ENCODE measurements around the gene TRIM24. TPM values are rescaled to one million over a fixed set of nuclear protein-coding genes. Genes with fewer than 3 reads are reported as not detected.

TRIM24 gene
- total and polyA plus RNA-seq, 2 of the 13 experiments (the other 11 are each of a cell fraction or from before 2014, with no cell fraction given): 100 to 106 TPM

DNA sequence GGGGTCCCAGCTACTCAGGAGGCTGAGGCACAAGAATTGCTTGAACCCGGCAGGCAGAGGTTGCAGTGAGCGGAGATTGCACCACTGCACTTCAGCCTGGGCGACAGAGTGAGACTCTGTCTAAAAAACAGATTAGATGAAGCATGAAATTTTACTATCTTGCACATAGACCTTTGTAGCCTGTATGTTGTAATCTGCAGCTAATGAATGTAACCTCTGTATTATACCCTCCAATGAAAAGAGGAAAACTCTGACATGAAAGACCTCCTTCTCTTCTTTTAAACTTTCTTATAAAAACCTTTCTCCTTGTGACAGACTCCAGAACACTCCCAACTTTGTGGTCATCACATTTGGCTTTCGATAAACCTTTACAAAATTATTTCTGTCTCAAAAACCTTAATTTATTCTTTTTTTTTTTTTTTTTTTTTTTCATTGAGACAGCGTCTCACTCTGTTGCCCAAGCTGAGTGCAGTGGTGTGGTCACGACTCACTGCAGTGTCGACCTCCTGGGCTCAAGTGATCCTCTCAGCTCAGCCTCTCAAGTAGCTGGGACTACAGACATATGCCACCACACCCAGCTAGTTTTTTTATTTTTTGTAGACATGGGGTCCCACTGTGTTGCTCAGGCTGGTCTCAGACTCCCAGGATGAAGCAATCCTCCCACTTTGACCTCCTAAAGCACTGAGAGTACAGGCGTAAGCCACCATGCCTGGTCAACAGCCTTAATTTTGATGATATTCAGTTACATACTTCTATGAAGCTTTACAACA, 143.7 kb downstream of the TRIM24 start (continued):
- TF ChIP-seq, protein P1, sequence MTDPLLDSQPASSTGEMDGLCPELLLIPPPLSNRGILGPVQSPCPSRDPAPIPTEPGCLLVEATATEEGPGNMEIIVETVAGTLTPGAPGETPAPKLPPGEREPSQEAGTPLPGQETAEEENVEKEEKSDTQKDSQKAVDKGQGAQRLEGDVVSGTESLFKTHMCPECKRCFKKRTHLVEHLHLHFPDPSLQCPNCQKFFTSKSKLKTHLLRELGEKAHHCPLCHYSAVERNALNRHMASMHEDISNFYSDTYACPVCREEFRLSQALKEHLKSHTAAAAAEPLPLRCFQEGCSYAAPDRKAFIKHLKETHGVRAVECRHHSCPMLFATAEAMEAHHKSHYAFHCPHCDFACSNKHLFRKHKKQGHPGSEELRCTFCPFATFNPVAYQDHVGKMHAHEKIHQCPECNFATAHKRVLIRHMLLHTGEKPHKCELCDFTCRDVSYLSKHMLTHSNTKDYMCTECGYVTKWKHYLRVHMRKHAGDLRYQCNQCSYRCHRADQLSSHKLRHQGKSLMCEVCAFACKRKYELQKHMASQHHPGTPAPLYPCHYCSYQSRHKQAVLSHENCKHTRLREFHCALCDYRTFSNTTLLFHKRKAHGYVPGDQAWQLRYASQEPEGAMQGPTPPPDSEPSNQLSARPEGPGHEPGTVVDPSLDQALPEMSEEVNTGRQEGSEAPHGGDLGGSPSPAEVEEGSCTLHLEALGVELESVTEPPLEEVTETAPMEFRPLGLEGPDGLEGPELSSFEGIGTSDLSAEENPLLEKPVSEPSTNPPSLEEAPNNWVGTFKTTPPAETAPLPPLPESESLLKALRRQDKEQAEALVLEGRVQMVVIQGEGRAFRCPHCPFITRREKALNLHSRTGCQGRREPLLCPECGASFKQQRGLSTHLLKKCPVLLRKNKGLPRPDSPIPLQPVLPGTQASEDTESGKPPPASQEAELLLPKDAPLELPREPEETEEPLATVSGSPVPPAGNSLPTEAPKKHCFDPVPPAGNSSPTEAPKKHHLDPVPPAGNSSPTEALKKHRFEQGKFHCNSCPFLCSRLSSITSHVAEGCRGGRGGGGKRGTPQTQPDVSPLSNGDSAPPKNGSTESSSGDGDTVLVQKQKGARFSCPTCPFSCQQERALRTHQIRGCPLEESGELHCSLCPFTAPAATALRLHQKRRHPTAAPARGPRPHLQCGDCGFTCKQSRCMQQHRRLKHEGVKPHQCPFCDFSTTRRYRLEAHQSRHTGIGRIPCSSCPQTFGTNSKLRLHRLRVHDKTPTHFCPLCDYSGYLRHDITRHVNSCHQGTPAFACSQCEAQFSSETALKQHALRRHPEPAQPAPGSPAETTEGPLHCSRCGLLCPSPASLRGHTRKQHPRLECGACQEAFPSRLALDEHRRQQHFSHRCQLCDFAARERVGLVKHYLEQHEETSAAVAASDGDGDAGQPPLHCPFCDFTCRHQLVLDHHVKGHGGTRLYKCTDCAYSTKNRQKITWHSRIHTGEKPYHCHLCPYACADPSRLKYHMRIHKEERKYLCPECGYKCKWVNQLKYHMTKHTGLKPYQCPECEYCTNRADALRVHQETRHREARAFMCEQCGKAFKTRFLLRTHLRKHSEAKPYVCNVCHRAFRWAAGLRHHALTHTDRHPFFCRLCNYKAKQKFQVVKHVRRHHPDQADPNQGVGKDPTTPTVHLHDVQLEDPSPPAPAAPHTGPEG (CRISPR knock-in tag; IDR thresholded peaks at IDR 0.05): no peak
- TF ChIP-seq GATAD2A (CRISPR knock-in tag; IDR thresholded peaks at IDR 0.05) (peak; percentile 10; the same call in 1 of the 2 replicates), NFIC (IDR thresholded peaks at IDR 0.05; ENCODE audit: low read length) (no peak), TCF12 (IDR thresholded peaks at IDR 0.05) (no peak), TCF12 (CRISPR knock-in tag; IDR thresholded peaks at IDR 0.05) (no peak), ZNF34 (CRISPR knock-in tag; IDR thresholded peaks at IDR 0.05; ENCODE audit: borderline replicate concordance) (no peak), ZNF292 (CRISPR knock-in tag; IDR thresholded peaks at IDR 0.05; ENCODE audit: borderline replicate concordance, low read depth) (no peak), NAIF1 (CRISPR knock-in tag; IDR thresholded peaks at IDR 0.05; ENCODE audit: borderline replicate concordance) (no peak), ZNF30 (CRISPR knock-in tag; IDR thresholded peaks at IDR 0.05) (no peak), TEAD2 (CRISPR knock-in tag; IDR thresholded peaks at IDR 0.05) (no peak), ZNF432 (CRISPR knock-in tag; IDR thresholded peaks at IDR 0.05; ENCODE audit: borderline replicate concordance) (no peak), SRF (IDR thresholded peaks at IDR 0.05; ENCODE audit: low read depth, low read length) (no peak), ZNF567 (CRISPR knock-in tag; IDR thresholded peaks at IDR 0.05; ENCODE audit: borderline replicate concordance) (no peak), KDM3A (CRISPR knock-in tag; IDR thresholded peaks at IDR 0.05; ENCODE audit: low read depth) (no peak), ZNF44 (CRISPR knock-in tag; IDR thresholded peaks at IDR 0.05) (no peak), KLF16 (CRISPR knock-in tag; IDR thresholded peaks at IDR 0.05) (no peak)
- TF ChIP-seq, protein P2, sequence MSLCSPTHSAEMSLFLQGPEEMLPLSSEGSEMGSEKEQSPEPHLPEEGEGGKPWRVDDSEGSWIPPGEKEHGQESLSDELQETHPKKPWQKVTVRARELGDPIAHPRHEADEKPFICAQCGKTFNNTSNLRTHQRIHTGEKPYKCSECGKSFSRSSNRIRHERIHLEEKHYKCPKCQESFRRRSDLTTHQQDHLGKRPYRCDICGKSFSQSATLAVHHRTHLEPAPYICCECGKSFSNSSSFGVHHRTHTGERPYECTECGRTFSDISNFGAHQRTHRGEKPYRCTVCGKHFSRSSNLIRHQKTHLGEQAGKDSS (CRISPR knock-in tag; IDR thresholded peaks at IDR 0.05; ENCODE audit: borderline replicate concordance, low read depth): no peak
- TF ChIP-seq, protein P3, sequence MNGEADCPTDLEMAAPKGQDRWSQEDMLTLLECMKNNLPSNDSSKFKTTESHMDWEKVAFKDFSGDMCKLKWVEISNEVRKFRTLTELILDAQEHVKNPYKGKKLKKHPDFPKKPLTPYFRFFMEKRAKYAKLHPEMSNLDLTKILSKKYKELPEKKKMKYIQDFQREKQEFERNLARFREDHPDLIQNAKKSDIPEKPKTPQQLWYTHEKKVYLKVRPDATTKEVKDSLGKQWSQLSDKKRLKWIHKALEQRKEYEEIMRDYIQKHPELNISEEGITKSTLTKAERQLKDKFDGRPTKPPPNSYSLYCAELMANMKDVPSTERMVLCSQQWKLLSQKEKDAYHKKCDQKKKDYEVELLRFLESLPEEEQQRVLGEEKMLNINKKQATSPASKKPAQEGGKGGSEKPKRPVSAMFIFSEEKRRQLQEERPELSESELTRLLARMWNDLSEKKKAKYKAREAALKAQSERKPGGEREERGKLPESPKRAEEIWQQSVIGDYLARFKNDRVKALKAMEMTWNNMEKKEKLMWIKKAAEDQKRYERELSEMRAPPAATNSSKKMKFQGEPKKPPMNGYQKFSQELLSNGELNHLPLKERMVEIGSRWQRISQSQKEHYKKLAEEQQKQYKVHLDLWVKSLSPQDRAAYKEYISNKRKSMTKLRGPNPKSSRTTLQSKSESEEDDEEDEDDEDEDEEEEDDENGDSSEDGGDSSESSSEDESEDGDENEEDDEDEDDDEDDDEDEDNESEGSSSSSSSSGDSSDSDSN (CRISPR knock-in tag; IDR thresholded peaks at IDR 0.05): no peak
- TF ChIP-seq, protein P4, sequence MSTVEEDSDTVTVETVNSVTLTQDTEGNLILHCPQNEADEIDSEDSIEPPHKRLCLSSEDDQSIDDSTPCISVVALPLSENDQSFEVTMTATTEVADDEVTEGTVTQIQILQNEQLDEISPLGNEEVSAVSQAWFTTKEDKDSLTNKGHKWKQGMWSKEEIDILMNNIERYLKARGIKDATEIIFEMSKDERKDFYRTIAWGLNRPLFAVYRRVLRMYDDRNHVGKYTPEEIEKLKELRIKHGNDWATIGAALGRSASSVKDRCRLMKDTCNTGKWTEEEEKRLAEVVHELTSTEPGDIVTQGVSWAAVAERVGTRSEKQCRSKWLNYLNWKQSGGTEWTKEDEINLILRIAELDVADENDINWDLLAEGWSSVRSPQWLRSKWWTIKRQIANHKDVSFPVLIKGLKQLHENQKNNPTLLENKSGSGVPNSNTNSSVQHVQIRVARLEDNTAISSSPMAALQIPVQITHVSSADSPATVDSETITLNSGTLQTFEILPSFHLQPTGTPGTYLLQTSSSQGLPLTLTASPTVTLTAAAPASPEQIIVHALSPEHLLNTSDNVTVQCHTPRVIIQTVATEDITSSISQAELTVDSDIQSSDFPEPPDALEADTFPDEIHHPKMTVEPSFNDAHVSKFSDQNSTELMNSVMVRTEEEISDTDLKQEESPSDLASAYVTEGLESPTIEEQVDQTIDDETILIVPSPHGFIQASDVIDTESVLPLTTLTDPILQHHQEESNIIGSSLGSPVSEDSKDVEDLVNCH (CRISPR knock-in tag; IDR thresholded peaks at IDR 0.05): no peak
